Nephron (organoid): Measurements from ENCODE around the gene FGFRL1.

Source experiments
- H3K27ac Mint-ChIP-seq, 3 experiments: 2 replicates each; pipeline ENCODE4 v1.8.0; 2020; ENCODE audit warnings: mixed read lengths in 3 of 3, mild to moderate bottlenecking in 2 of 3, moderate library complexity in 1 of 3
- H3K27me3 Mint-ChIP-seq: 2 replicates; pipeline ENCODE4 v1.8.0; 2021; ENCODE audit warnings: low read depth, mild to moderate bottlenecking, moderate library complexity, mixed read lengths
- H3K36me3 Mint-ChIP-seq: 2 replicates; pipeline ENCODE4 v1.8.0; 2020; ENCODE audit warnings: low read depth, mixed read lengths
- H3K4me1 Mint-ChIP-seq: 2 replicates; pipeline ENCODE4 v1.8.0; 2020; ENCODE audit warnings: mixed read lengths
- H3K4me3 Mint-ChIP-seq, 3 experiments: 2 replicates each; pipeline ENCODE4 v1.8.0; 2020; ENCODE audit warnings: mild to moderate bottlenecking in 3 of 3, mixed read lengths in 3 of 3, moderate library complexity in 2 of 3
- H3K9me3 Mint-ChIP-seq: 2 replicates; pipeline ENCODE4 v1.8.0; 2020; ENCODE audit warnings: mixed read lengths
- CTCF ChIP-seq, 3 experiments: fragments of 200-600 bp; sonication (generic); IDR thresholded peaks; one replicate each; pipeline ENCODE4 v1.5.0; 2021; ENCODE audit warnings: antibody characterized with exemption in 3 of 3; ENCODE audit not compliant: unreplicated experiment in 3 of 3

FGFRL1 gene

GRCh38 chr4:1047106-1047975 is 35.9 kb downstream of the FGFRL1 start:
- Mint-ChIP-seq H3K27me3 (peaks cover 63% of the 10 kb centered on the region), H3K36me3 (no peaks in the 10 kb centered on the region), H3K4me3 (peak overlapping the region in 2 of 3 experiments; percentile 19 to 47), H3K27ac (peak overlapping the region in 2 of 3 experiments; percentile 50 to 71), H3K9me3 (peaks cover 2% of the 10 kb centered on the region), H3K4me1 (peaks cover 16% of the 10 kb centered on the region)
- no peak for TF ChIP-seq CTCF (IDR thresholded peaks at IDR 0.05; ENCODE audit: unreplicated experiment in 3 of 3)

GRCh38 chr4:1047976-1048772 is 36.7 kb downstream of the FGFRL1 start:
- peaks cover 2% of the 10 kb centered on the region for H3K9me3 Mint-ChIP-seq
- TF ChIP-seq CTCF (IDR thresholded peaks at IDR 0.05; ENCODE audit: unreplicated experiment in 3 of 3) = no peak
- no peaks in the 10 kb centered on the region for H3K36me3 Mint-ChIP-seq
- H3K27ac Mint-ChIP-seq = peak overlapping the region in 1 of 3 experiments; percentile 50
- peaks cover 70% of the 10 kb centered on the region for H3K27me3 Mint-ChIP-seq
- H3K4me1 Mint-ChIP-seq = peaks cover 22% of the 10 kb centered on the region
- H3K4me3 Mint-ChIP-seq = no peak overlapping the region

GRCh38 chr4:1048773-1049590 is 37.6 kb downstream of the FGFRL1 start:
- Mint-ChIP-seq H3K36me3 (no peaks in the 10 kb centered on the region), H3K9me3 (peaks cover 2% of the 10 kb centered on the region), H3K4me3 (no peak overlapping the region), H3K4me1 (peaks cover 21% of the 10 kb centered on the region), H3K27ac (peak overlapping the region in 1 of 3 experiments; percentile 43), H3K27me3 (peaks cover 70% of the 10 kb centered on the region)
- TF ChIP-seq CTCF (IDR thresholded peaks at IDR 0.05; ENCODE audit: unreplicated experiment in 3 of 3) = no peak

- H3K4me1 Mint-ChIP-seq = peaks cover 21% of the 10 kb centered on the region
- H3K4me3 Mint-ChIP-seq = no peak overlapping the region
- H3K27me3 Mint-ChIP-seq = peaks cover 67% of the 10 kb centered on the region
- no peak for TF ChIP-seq CTCF (IDR thresholded peaks at IDR 0.05; ENCODE audit: unreplicated experiment in 3 of 3)
- peaks cover 2% of the 10 kb centered on the region for H3K9me3 Mint-ChIP-seq
- no peak overlapping the region for H3K27ac Mint-ChIP-seq
- no peaks in the 10 kb centered on the region for H3K36me3 Mint-ChIP-seq
Measured at GRCh38 chr4:1049591-1049905, 38.1 kb downstream of the FGFRL1 start.

- H3K4me1 Mint-ChIP-seq = peaks cover 21% of the 10 kb centered on the region
- peak in 1 of 3 experiments; percentile 17 for TF ChIP-seq CTCF (IDR thresholded peaks at IDR 0.05; ENCODE audit: unreplicated experiment in 3 of 3)
- peaks cover 65% of the 10 kb centered on the region for H3K27me3 Mint-ChIP-seq
- H3K27ac Mint-ChIP-seq = no peak overlapping the region
- peaks cover 2% of the 10 kb centered on the region for H3K9me3 Mint-ChIP-seq
- H3K4me3 Mint-ChIP-seq = no peak overlapping the region
- H3K36me3 Mint-ChIP-seq = no peaks in the 10 kb centered on the region
Measured at GRCh38 chr4:1050486-1051213, 39.2 kb downstream of the FGFRL1 start.
